H1 (cell line): ENCODE measurements around the gene SLC13A3. TPM values are rescaled to one million over a fixed set of nuclear protein-coding genes. Genes with fewer than 3 reads are reported as not detected.

Experiments used
- CTCF ChIA-PET: fragments of 300-600 bp; sonication (Branson Sonifier 250); formaldehyde crosslinking; loops from one replicate; lab custom pipeline; 2021; ENCODE audit not compliant: partially characterized antibody; lab: Charles Lee
- POLR2A ChIA-PET: fragments of 300-600 bp; sonication (Branson Sonifier 250); formaldehyde crosslinking; loops from one replicate; lab custom pipeline; 2021; ENCODE audit warnings: inconsistent platforms; ENCODE audit not compliant: partially characterized antibody; lab: Charles Lee
- DNase-seq, 2 experiments: peaks; one replicate each; pipeline versions ENCODE4 v3.0.0 to v3.0.0-alpha.2; 2010 to 2022; ENCODE audit warnings: low spot score in 2 of 2, low read depth in 1 of 2, mixed read lengths in 1 of 2
- FAIRE-seq: peaks from 2 replicates; lab custom pipeline; 2011; peaks lifted over from hg19 to GRCh38; lab: Jason Lieb, UNC
- H2AFZ ChIP-seq: 2 replicates; pipeline ENCODE4 v1.8.1; 2012; ENCODE audit warnings: low read length, inconsistent platforms
- H2AK5ac ChIP-seq: 2 replicates; pipeline ENCODE4 v1.6.1; 2013; ENCODE audit warnings: low read depth, low read length
- H2BK120ac ChIP-seq: replicated peaks from 2 replicates; pipeline ENCODE3; 2013; ENCODE audit warnings: low read depth, low read length, inconsistent platforms
- H2BK12ac ChIP-seq: 2 replicates; pipeline ENCODE4 v1.6.1; 2013; ENCODE audit warnings: low read depth, low read length
- H2BK15ac ChIP-seq: 2 replicates; pipeline ENCODE4 v1.6.1; 2013; ENCODE audit warnings: low read length
- H2BK20ac ChIP-seq: 2 replicates; pipeline ENCODE4 v1.6.1; 2013; ENCODE audit warnings: low read length
- H2BK5ac ChIP-seq: 2 replicates; pipeline ENCODE4 v1.6.1; 2013; ENCODE audit warnings: low read depth, low read length
- H3K14ac ChIP-seq: 2 replicates; pipeline ENCODE4 v1.6.1; 2013; ENCODE audit warnings: inconsistent platforms; ENCODE audit not compliant: insufficient read length
- H3K18ac ChIP-seq: 2 replicates; pipeline ENCODE4 v1.6.1; 2013; ENCODE audit warnings: low read length; ENCODE audit errors: extremely low read depth
- H3K23ac ChIP-seq: 2 replicates; pipeline ENCODE4 v1.6.1; 2013; ENCODE audit warnings: inconsistent platforms; ENCODE audit not compliant: insufficient read length
- H3K23me2 ChIP-seq: 2 replicates; pipeline ENCODE4 v1.6.1; 2013; ENCODE audit warnings: low read depth, low read length
- H3K27ac ChIP-seq: 2 replicates; pipeline ENCODE4 v1.6.1; 2011; ENCODE audit warnings: low read depth, low read length, inconsistent platforms
- H3K27me3 ChIP-seq, 4 experiments: replicated peaks in 1 of 4; 1 replicate in 1 of 4; 2 replicates in 3 of 4; pipeline versions ENCODE4 v1.6.1 to v1.8.1; 2011 to 2013; ENCODE audit warnings: low read length in 3 of 4, mild to moderate bottlenecking in 3 of 4, inconsistent platforms in 2 of 4, mixed read lengths in 2 of 4, moderate library complexity in 1 of 4; ENCODE audit not compliant: control insufficient read depth in 3 of 4, insufficient read depth in 3 of 4; ENCODE audit errors: extremely low read depth in 1 of 4
- H3K36me3 ChIP-seq, 4 experiments: 2 replicates each; pipeline versions ENCODE4 v1.6.1 to v1.8.1; 2011 to 2013; ENCODE audit warnings: mild to moderate bottlenecking in 4 of 4, low read length in 3 of 4, moderate library complexity in 2 of 4, control low read depth in 1 of 4, inconsistent platforms in 1 of 4; ENCODE audit not compliant: insufficient read depth in 4 of 4, control insufficient read depth in 2 of 4
- H3K4ac ChIP-seq: replicated peaks from 2 replicates; pipeline ENCODE3; 2013; ENCODE audit warnings: low read length, low read depth, mixed read lengths, inconsistent platforms; ENCODE audit not compliant: insufficient read length
- H3K4me1 ChIP-seq, 4 experiments: replicated peaks in 1 of 4; 1 replicate in 1 of 4; 2 replicates in 3 of 4; pipeline versions ENCODE4 v1.6.1 to v1.8.1; 2011 to 2013; ENCODE audit warnings: low read length in 3 of 4, inconsistent platforms in 2 of 4, mixed read lengths in 1 of 4; ENCODE audit not compliant: insufficient read depth in 4 of 4, control insufficient read depth in 3 of 4
- H3K4me2 ChIP-seq, 2 experiments: 2 replicates each; pipeline versions ENCODE4 v1.6.1 to v1.8.1; 2011 to 2013; ENCODE audit warnings: low read depth in 2 of 2, low read length in 2 of 2, control low read depth in 1 of 2, inconsistent platforms in 1 of 2, mild to moderate bottlenecking in 1 of 2; ENCODE audit not compliant: insufficient read depth in 1 of 2
- H3K4me3 ChIP-seq, 4 experiments: fragments of 200-600, 300-600 bp in 1 of 4; sonication (generic), shearing (Covaris generic), sonication (Bioruptor Twin) in 1 of 4; 2 replicates each; pipeline versions ENCODE4 v1.5.1 to v1.8.1; 2011 to 2016; ENCODE audit warnings: low read length in 4 of 4, low read depth in 3 of 4, control low read depth in 2 of 4, inconsistent platforms in 2 of 4, mild to moderate bottlenecking in 2 of 4, mixed read lengths in 1 of 4, moderate library complexity in 1 of 4; ENCODE audit not compliant: insufficient read depth in 2 of 4; ENCODE audit errors: extremely low read depth in 1 of 4
- H3K56ac ChIP-seq: replicated peaks from 2 replicates; pipeline ENCODE3; 2013; ENCODE audit warnings: low read depth, mild to moderate bottlenecking, mixed read lengths, low read length, inconsistent platforms; ENCODE audit not compliant: insufficient read length
- H3K79me1 ChIP-seq: 2 replicates; pipeline ENCODE4 v1.6.1; 2013; ENCODE audit warnings: low read depth, low read length, control low read depth
- H3K79me2 ChIP-seq, 2 experiments: 2 replicates each; pipeline versions ENCODE4 v1.6.1 to v1.8.1; 2012 to 2013; ENCODE audit warnings: low read length in 2 of 2, mild to moderate bottlenecking in 2 of 2, inconsistent platforms in 1 of 2; ENCODE audit not compliant: insufficient read depth in 2 of 2, control insufficient read depth in 1 of 2
- H3K9ac ChIP-seq, 4 experiments: replicated peaks in 1 of 4; 1 replicate in 1 of 4; 2 replicates in 3 of 4; pipeline versions ENCODE4 v1.6.1 to v1.8.1; 2011 to 2013; ENCODE audit warnings: low read depth in 3 of 4, low read length in 3 of 4, control low read depth in 2 of 4, mild to moderate bottlenecking in 2 of 4, moderate library complexity in 2 of 4, inconsistent platforms in 1 of 4; ENCODE audit errors: extremely low read depth in 1 of 4
- H3K9me3 ChIP-seq, 2 experiments: 2 replicates each; pipeline versions ENCODE4 v1.6.1 to v1.8.1; 2012 to 2013; ENCODE audit warnings: mild to moderate bottlenecking in 2 of 2, moderate library complexity in 2 of 2, control low read depth in 1 of 2, inconsistent platforms in 1 of 2, low read depth in 1 of 2, low read length in 1 of 2, mixed read lengths in 1 of 2; ENCODE audit not compliant: insufficient read depth in 2 of 2
- H4K20me1 ChIP-seq, 2 experiments: replicated peaks in 1 of 2; 2 replicates each; pipeline versions ENCODE3 to v1.8.1; 2011 to 2013; ENCODE audit warnings: inconsistent platforms in 2 of 2, low read length in 2 of 2, mild to moderate bottlenecking in 1 of 2; ENCODE audit not compliant: insufficient read depth in 2 of 2, control insufficient read depth in 1 of 2
- H4K5ac ChIP-seq: 2 replicates; pipeline ENCODE4 v1.6.1; 2013; ENCODE audit warnings: low read length, low read depth, mixed read lengths, inconsistent platforms; ENCODE audit not compliant: insufficient read length
- H4K8ac ChIP-seq: 2 replicates; pipeline ENCODE4 v1.8.0; 2013; ENCODE audit warnings: mild to moderate bottlenecking, moderate library complexity, low read length, inconsistent platforms; ENCODE audit not compliant: insufficient read depth; ENCODE audit errors: extremely low read depth
- H4K91ac ChIP-seq: replicated peaks from 2 replicates; pipeline ENCODE3; 2013; ENCODE audit warnings: low read length, mixed read lengths, inconsistent platforms; ENCODE audit not compliant: insufficient read length
- CEBPB ChIP-seq: IDR thresholded peaks from 2 replicates; pipeline ENCODE4 v1.6.1; 2012; ENCODE audit warnings: low read depth, low read length
- CHD2 ChIP-seq: IDR thresholded peaks from 2 replicates; pipeline ENCODE4 v1.6.1; 2012; ENCODE audit warnings: low read length, improper control_type of control experiment
- CREB1 ChIP-seq: IDR thresholded peaks from 2 replicates; pipeline ENCODE4 v1.6.1; 2012; ENCODE audit warnings: inconsistent platforms
- CTBP2 ChIP-seq: IDR thresholded peaks from 2 replicates; pipeline ENCODE4 v1.7.0; 2011; ENCODE audit warnings: borderline replicate concordance, mild to moderate bottlenecking, moderate library complexity, mixed read lengths, low read length; ENCODE audit not compliant: insufficient read depth, insufficient read length
- POLR2A ChIP-seq, 2 experiments: IDR thresholded peaks; 1 replicate in 1 of 2; 2 replicates in 1 of 2; pipeline ENCODE4 v1.6.1; 2011; ENCODE audit warnings: low read depth in 2 of 2, low read length in 2 of 2, mild to moderate bottlenecking in 2 of 2; ENCODE audit errors: control extremely low read depth in 1 of 2
- RFX5 ChIP-seq: IDR thresholded peaks from 2 replicates; pipeline ENCODE4 v1.6.1; 2011; ENCODE audit warnings: low read depth, low read length, improper control_type of control experiment, borderline replicate concordance
- RNF2 ChIP-seq: fragments of 200-900, 300-1000 bp; sonication (generic); IDR thresholded peaks from 2 replicates; pipeline ENCODE4 v1.7.1; 2016; ENCODE audit warnings: borderline replicate concordance, low read depth, mild to moderate bottlenecking, antibody characterized with exemption, low read length; ENCODE audit not compliant: poor library complexity, severe bottlenecking; ENCODE audit errors: missing control alignments
- SAP30 ChIP-seq: fragments of 300-600 bp; sonication (generic); IDR thresholded peaks from 2 replicates; pipeline ENCODE4 v1.7.1; 2012; ENCODE audit warnings: low read length, moderate library complexity, mild to moderate bottlenecking, inconsistent platforms; ENCODE audit not compliant: insufficient read depth, insufficient replicate concordance
- SIX5 ChIP-seq: IDR thresholded peaks from 2 replicates; pipeline ENCODE4 v1.6.1; 2011; ENCODE audit warnings: mild to moderate bottlenecking, low read depth, low read length
- SP4 ChIP-seq: IDR thresholded peaks from 2 replicates; pipeline ENCODE4 v1.6.1; 2012; ENCODE audit warnings: low read length, inconsistent platforms
- SRF ChIP-seq: IDR thresholded peaks from 2 replicates; pipeline ENCODE4 v1.6.1; 2011; ENCODE audit warnings: mild to moderate bottlenecking, low read depth, low read length, moderate library complexity
- TBP ChIP-seq: IDR thresholded peaks from 2 replicates; pipeline ENCODE4 v1.6.1; 2011; ENCODE audit warnings: low read depth, low read length, improper control_type of control experiment
- TCF12 ChIP-seq: IDR thresholded peaks from 2 replicates; pipeline ENCODE4 v1.6.1; 2011; ENCODE audit warnings: low read depth, mild to moderate bottlenecking, low read length
- WGBS, 2 experiments: shearing (Covaris generic) in 1 of 2; methylation state at CpG; one replicate each; pipeline versions ENCODE4 v1.1.6 to v1.1.7; 2013 to 2015; ENCODE audit warnings: low lambda C conversion rate in 2 of 2, mixed read lengths in 2 of 2, inconsistent platforms in 1 of 2, low coverage in 1 of 2, missing lambda C conversion rate in 1 of 2; ENCODE audit not compliant: insufficient replicate concordance in 2 of 2, insufficient coverage in 1 of 2, insufficient read length in 1 of 2; ENCODE audit errors: extremely low coverage in 1 of 2, missing lambda C conversion rate in 1 of 2; 5-methylcytosine and 5-hydroxymethylcytosine counted together
- polyA plus RNA-seq, 7 experiments: library from polyadenylated mRNA; depleted of rRNA in 3 of 7; stranded (reverse) in 5 of 7; unstranded in 2 of 7; fragments of >200 nt in 5 of 7; fragments of 200-250 nt in 2 of 7; gene quantifications; 1 replicate in 5 of 7; 2 replicates in 1 of 7; 4 replicates in 1 of 7; pipeline versions ENCODE4 v1.2.1 to v1.2.3, GENCODE V29; 2011 to 2013; ENCODE audit warnings: missing spikeins in 2 of 7, mixed read lengths in 2 of 7
- total RNA-seq: library from RNA; stranded (reverse); fragmentation: NEBNext Ultra II Directional; extraction: Animal tissue kit (Norgen Biotek cat#: 25700); gene quantifications from 2 replicates; pipeline ENCODE4 v1.2.1, GENCODE V29; 2021
- TF ChIP-seq, protein P1 (sequence below): IDR thresholded peaks from 2 replicates; pipeline ENCODE4 v1.6.1; 2012; ENCODE audit warnings: low read length, inconsistent platforms

Gene SLC13A3
- total and polyA plus RNA-seq, 2 of the 8 experiments (the other 6 are each of a cell fraction or from before 2014, with no cell fraction given) = 9.4 to 12.6 TPM

DNA sequence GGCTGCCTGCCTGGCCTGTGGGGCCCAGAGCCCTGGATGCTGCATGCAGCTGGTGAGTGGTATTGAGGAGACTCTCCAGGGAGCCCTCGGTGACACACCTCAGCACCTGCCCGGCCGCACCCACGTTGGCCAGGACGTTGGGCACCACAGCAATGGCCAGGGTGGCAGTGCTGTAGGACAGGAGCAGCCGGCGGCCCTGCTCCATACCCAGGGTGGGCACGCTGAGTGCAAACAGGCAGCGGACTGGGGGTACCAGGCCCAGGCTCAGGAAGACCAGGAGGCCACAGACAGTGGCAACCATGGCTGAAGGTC lies 105.5 kb downstream of the SLC13A3 start:
- ChIA-PET POLR2A (interaction anchor here (1.2 to 1.3 kb wide), 2 partner anchors 9 to 104 kb away, joined by 3 read pairs; no protein-coding TSS in a partner anchor), CTCF (interaction anchor here (1.2 to 3.0 kb wide), 6 partner anchors 8 to 135 kb away, joined by 3 to 22 read pairs (median 4); no protein-coding TSS in a partner anchor)
- Histone ChIP-seq H2BK5ac (no peak overlapping the region), H3K14ac (no peak overlapping the region), H4K8ac (no peak overlapping the region), H3K36me3 (no peaks in the 10 kb centered on the region), H2AFZ (no peak overlapping the region), H3K79me2 (no peaks in the 10 kb centered on the region), H4K20me1 (no peaks in the 10 kb centered on the region), H3K4me3 (no peak overlapping the region), H2BK12ac (no peak overlapping the region), H3K23ac (no peak overlapping the region), H4K5ac (no peak overlapping the region), H2BK120ac (no peak overlapping the region), H3K23me2 (no peaks in the 10 kb centered on the region), H3K56ac (no peak overlapping the region), H3K79me1 (no peaks in the 10 kb centered on the region), H3K9ac (no peak overlapping the region), H2BK15ac (no peak overlapping the region), H3K18ac (no peak overlapping the region), H3K27me3 (no peaks in the 10 kb centered on the region; a peak in 2 of 7 replicates), H2BK20ac (no peak overlapping the region), H4K91ac (peak overlapping the region; percentile 6), H3K4me2 (no peak overlapping the region), H3K9me3 (no peaks in the 10 kb centered on the region), H3K4ac (no peak overlapping the region), H3K4me1 (peaks cover 0 to 6% (median 1%) of the 10 kb centered on the region in 4 experiments; a peak in 4 of 7 replicates), H2AK5ac (no peak overlapping the region), H3K27ac (no peak overlapping the region)
- WGBS, 2 experiments = 95% methylated on average over 9 of the region's 9 CpGs; no CpG with 5 or more reads in 1 of the 2 experiments
- FAIRE-seq (no peak), DNase-seq (no peak)
- TF ChIP-seq SAP30 = no peak
- TF ChIP-seq RFX5 = no peak
- TF ChIP-seq SRF = no peak
- TF ChIP-seq SP4 = no peak
- TF ChIP-seq TBP = no peak
- TF ChIP-seq CHD2 = no peak
- no peak for TF ChIP-seq CREB1
- no peak for TF ChIP-seq RNF2
- TF ChIP-seq, protein P1, sequence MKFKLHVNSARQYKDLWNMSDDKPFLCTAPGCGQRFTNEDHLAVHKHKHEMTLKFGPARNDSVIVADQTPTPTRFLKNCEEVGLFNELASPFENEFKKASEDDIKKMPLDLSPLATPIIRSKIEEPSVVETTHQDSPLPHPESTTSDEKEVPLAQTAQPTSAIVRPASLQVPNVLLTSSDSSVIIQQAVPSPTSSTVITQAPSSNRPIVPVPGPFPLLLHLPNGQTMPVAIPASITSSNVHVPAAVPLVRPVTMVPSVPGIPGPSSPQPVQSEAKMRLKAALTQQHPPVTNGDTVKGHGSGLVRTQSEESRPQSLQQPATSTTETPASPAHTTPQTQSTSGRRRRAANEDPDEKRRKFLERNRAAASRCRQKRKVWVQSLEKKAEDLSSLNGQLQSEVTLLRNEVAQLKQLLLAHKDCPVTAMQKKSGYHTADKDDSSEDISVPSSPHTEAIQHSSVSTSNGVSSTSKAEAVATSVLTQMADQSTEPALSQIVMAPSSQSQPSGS = no peak
- TF ChIP-seq CTBP2 = no peak
- TF ChIP-seq POLR2A (IDR thresholded peaks at IDR 0.05; ENCODE audit: control extremely low read depth in 1 of 2, low read depth in 2 of 2, low read length in 2 of 2) = no peak
- no peak for TF ChIP-seq SIX5
- no peak for TF ChIP-seq CEBPB
- TF ChIP-seq TCF12 = no peak
